GM12865 (cell line): Measurements from ENCODE around the gene SLC22A15.
A peak's percentile ranks its signal among the peaks of the same experiment; 100 is the strongest.

Experiments
- DNase-seq: peaks from one replicate; pipeline ENCODE4 v3.0.0; 2010; ENCODE audit warnings: low read depth
- H3K4me3 ChIP-seq: 2 replicates; pipeline ENCODE4 v1.5.1; 2011; ENCODE audit warnings: mild to moderate bottlenecking, low read depth, low read length, control low read depth
- CTCF ChIP-seq: IDR thresholded peaks from 2 replicates; pipeline ENCODE4 v1.5.1; 2011; ENCODE audit warnings: low read length, control low read depth, low read depth, inconsistent platforms; ENCODE audit not compliant: insufficient read depth; ENCODE audit errors: missing control alignments

The SLC22A15 gene

GRCh38 chr1:115980998-115981993, 5.0 kb downstream of the SLC22A15 start:
- peak; percentile 62 for TF ChIP-seq CTCF
- H3K4me3 ChIP-seq = no peak overlapping the region
- DNase-seq = peak; percentile 44

GRCh38 chr1:115982400-115982799, 6.1 kb downstream of the SLC22A15 start:
- no peak for TF ChIP-seq CTCF
- no peak overlapping the region for H3K4me3 ChIP-seq
- DNase-seq = no peak

- no peak for TF ChIP-seq CTCF
- DNase-seq = no peak
- no peak overlapping the region for H3K4me3 ChIP-seq
These were observed 7.3 kb downstream of the SLC22A15 start for GRCh38 chr1:115983584-115983983.

- TF ChIP-seq CTCF = no peak
- no peak for DNase-seq
- H3K4me3 ChIP-seq = no peak overlapping the region
These were observed 11.3 kb downstream of the SLC22A15 start for GRCh38 chr1:115987623-115988022.

GRCh38 chr1:115988953-115989352, 12.6 kb downstream of the SLC22A15 start:
- no peak for DNase-seq
- no peak overlapping the region for H3K4me3 ChIP-seq
- TF ChIP-seq CTCF = no peak

GRCh38 chr1:115989699-115990098, 13.4 kb downstream of the SLC22A15 start:
- H3K4me3 ChIP-seq = no peak overlapping the region
- no peak for TF ChIP-seq CTCF
- DNase-seq = no peak
